GM19239 (cell line): ENCODE data around the gene GBX2.

Source experiments
- DNase-seq: peaks from one replicate; pipeline ENCODE4 v3.0.0; 2011; ENCODE audit warnings: low spot score; ENCODE audit not compliant: insufficient read length
- FAIRE-seq: peaks from 2 replicates; lab custom pipeline; 2011; peaks lifted over from hg19 to GRCh38; lab: Jason Lieb, UNC

GBX2 gene

DNA sequence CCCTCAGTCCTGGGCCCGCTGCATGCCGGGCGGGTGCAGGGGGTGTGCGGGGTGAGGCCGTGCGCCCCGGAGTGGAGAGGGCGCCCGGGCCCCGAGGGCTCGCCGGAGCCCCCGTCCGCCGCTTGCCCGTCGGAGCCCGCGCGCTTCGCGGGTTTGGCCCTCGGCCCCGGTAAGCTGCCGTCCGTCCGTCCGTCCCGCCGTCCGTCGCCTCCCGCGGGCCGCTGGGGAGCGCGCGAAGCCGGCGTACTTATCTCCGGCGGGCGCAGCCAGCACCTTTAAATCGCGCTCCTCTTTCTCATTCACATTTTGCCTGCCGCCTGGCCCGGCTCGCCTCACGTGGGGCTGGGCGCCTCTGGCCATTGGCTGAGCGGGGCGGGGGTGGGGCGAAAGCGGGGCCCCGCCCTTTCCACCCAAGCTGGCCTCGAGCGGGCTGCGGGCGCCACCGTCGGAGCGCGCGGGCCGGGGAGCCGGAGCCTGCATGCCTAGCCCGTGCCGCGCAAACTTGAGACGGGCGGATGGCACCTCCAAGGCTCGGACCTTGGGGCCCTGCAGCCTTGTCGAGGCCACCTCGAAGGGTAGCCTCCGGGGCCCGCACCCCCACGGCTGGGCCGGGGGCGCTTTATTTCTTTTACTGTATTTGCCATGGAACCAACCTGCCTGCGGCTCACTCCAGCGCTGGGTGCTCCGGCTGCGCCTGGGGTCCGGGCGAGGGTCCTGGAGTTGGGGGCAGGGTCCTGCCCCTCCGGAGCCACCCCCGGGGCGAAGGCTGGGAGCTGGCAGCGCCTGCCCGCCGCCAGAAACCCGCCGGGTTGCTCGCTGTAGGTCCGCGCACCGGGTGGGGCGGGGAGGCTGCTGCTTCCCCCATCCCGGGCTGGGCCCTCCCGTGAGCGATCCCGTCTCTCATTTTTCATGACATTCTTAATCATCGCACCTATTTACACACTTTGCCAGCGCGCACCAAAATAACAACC lies at the start of gene GBX2:
Gene GBX2 (minus strand): TSS at position 277 of the 971 bp plus-strand sequence. CDS start 415 bp downstream, outside the sequence.
- FAIRE-seq (no peak), DNase-seq (no peak)

DNA sequence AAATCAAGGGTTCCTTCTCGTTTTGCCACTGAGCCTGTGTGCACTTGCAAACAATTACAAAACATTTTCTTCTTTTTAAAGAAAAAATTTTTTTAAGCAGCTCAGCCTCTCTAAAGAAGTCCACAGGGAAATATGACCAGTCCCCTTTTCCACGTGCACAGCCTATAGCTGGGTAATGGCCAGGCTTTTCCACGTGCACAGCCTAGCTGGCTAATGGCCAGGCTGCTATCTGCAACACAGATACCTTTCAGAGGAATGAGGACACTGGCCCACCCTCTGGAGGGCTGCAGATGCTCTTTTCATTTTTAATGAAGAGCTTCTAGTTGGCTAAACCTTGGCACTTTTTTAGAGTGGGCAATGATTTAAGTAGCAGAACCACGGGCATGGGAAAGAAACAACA lies 49.7 kb upstream of the GBX2 start:
- DNase-seq = no peak
- FAIRE-seq = no peak

DNA sequence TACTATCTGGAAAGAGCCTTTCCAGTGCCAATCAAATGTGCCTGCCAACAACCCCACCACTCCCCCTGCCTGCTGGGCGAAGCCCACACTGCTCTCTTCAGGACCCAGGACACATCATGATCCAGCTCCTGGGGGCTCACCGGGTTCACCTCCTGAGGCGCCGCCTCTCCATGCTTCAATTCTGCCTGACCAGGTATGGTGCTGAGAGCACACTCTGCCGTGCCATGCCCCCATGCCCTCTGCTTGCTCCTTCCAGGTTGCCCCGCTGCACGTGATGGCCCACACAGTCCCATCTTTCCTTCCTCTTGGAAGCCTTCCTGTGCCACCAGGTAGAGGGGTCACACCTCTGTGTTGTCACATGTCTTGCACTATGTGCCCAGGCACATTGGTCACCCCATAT lies 48.5 kb upstream of the GBX2 start:
- FAIRE-seq (no peak), DNase-seq (no peak)

DNA sequence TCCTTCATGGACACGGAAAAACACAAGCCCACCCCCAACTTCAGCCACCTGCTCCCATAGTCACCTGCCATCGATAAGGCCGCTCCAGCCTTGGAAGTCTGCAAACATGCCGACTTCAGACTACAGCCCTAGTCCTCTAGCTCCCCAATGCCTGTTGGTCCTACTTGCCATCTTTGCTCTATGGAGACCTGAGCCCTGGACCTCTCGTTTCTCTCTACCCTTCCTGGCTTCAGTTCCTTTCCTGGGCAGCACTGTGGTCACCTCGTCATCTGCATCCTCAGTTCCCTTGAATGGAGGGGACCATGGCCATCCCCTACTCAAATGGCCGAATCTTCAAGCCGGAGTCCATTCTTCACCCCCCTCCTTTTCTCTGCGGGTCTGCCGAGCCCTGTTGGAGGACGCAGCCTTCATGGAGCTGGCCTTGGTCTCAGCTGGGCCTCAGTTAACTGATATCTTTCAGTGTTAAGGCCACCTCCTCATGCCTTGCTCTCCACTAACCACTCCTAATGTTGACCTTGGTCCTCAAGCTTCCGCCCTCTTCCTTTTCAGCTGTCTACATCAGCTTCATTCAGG lies 47.7 kb upstream of the GBX2 start:
- no peak for FAIRE-seq
- no peak for DNase-seq

DNA sequence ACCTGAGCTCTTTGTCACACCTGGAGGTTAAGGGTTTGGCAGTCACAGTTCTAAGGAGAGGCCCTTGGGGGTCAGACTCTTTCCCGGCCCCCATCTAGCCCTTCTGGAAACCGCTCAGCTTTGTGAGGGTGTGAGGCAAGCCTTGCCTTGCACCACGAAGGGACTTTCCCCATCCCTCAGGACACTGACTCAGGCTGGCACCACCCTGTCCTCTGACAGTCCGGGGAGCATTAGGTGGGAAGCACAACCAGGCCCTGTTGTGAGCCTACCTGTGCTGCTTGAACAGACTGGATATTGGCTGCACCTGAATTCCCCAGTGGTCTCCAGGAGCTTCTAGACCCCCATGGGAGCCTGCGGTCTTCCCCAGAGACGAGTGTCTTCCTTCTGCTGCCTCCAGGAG lies 47.0 kb upstream of the GBX2 start:
- DNase-seq (no peak), FAIRE-seq (no peak)

DNA sequence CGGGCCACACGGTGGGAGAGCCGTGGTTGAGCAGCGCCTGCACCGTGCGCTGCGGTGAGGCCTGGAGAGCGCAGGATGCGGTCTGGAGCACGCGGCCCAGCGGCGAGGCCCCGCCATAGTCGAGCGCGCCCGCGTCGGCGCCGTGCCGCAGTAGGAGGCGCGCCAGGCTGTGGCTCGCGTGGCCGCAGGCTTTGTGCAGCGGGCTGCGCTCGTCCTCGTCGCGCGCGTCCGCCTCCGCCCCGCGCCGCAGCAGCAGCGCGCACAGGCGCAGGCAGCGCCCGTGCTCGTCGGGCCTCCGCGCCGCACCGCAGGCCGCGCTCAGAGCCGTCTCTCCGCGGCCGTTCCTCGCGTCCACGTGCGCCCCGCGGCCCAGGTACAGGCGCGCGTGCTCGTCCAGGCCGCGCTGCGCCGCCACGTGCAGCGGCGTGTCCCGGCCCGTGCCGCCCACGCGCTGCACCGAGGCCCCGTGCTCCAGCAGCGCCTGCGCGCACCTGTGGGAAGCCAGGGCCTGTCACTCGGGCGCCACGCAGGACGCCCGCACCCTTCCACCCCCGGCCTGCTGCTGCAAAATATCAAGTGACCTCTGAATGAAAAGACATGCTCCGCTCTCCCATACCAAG lies 46.3 kb upstream of the GBX2 start:
- no peak for FAIRE-seq
- no peak for DNase-seq

DNA sequence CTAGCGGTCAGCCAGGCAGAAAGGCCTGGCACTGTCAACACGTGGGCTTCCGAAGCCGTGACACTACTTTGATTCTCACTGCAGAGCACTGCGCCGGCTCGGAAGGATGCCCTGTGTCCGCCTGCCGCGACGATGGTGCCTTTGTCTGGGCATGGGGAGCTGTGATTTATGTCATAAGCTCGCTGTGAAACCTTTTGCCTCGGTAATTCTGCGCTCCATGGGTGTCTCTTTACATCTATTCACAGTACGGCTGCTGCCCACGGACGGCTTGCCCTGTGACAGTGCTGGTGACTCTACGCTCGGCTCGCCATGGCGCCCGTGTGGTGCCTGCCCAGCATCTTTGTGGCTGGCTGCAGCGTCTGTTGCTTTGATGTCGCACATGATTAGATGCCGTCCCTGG lies 43.1 kb upstream of the GBX2 start:
- FAIRE-seq = no peak
- DNase-seq = no peak

DNA sequence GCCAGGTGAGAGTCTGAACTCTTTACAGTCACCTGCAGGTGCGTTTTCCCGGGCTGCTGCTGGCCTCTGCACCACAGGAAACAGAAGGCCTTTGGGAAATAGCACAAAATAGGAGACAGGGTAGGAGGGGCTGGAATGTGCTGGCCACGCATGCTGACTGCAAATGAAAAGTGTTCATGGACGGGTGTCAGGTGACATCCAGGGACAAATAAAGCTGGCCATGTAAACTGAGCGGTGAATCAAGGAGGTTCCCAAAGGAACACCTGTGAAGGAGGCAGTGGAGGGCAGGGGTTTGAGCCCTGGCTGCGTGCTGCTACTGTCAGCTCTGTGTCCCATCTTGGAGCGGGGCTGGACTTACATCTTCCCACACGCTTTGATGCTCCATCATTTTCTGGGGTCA lies 42.4 kb upstream of the GBX2 start:
- DNase-seq (no peak), FAIRE-seq (no peak)

DNA sequence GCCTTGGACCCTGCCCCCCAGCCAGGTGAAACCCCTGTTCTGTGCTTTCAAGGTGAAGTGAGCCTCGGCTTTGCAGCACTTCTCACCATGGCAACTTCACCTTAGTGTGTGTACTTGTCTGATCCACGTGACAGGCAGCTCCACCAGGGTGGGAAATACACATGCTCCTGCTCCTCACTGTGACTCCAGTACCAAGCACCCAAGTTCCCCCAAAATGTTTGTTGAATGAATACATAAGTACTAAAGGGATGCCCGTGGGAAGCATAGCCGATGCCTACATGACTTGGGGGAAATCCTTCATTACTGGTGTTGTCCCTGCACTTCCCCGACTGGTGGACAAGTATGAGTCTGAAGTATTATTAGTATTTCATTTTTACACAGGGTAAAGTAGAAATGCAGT lies 41.8 kb upstream of the GBX2 start:
- DNase-seq (no peak), FAIRE-seq (no peak)

DNA sequence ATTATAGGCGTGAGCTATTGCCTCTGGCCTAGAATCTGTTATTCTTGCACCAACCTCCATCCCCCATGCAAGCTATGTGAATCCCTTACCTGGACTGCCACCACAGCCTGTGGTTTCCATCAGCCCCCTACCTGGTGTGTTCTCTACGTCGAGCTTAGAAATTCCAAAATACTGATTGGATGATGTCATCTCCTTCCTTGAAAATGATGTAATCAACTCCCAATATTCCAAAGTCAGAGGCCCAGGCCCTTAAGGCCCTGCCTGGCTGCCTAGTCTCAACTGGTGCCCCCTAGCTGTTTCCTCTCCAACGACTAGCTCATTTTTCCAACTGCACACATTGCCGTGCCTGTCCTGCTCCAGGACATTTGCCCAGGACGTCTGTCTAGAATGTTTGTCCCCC lies 41.3 kb upstream of the GBX2 start:
- FAIRE-seq (no peak), DNase-seq (no peak)

DNA sequence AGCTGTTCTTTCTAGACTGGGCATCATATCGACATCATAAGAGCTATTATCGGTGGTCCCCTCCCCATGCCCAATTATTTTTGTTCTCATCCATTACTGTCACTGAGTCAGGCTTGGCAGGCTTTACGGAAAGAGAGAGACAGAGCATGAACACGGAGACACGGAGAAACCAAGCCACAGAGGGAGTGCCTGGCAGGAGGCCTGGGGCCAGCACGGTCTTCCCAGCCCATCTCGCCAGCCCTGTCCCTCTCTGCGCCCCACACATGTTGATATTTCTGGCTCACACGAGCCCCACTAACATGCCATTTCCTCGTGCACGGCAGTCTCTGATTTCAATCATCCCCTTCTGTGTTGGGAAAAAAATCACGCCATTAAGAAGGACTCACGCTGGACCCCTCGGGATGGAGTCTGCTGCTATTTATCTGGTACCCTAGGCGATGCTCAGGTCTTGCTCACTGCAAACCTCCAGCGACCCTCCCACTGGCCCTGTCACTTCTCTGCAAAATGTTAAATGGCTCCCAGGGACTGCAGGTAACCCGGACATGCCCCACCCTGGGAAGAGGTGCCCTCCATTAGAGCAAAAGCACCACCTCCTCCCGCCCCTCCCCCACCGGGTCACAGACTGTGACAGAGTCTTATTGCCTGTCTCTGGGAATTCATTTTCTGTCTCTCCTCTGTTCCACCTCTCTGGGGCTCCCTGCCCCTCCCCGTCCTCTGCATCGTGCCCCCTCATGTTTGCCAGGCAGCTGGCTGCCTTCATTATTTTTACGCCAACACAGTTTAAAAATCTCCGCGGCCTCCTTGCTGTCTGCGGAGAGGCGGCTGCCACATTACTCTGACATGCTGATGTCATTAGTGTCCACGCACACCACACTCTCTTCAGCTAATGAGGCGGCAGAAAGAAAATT lies 40.1 kb upstream of the GBX2 start:
- FAIRE-seq (no peak), DNase-seq (no peak)

DNA sequence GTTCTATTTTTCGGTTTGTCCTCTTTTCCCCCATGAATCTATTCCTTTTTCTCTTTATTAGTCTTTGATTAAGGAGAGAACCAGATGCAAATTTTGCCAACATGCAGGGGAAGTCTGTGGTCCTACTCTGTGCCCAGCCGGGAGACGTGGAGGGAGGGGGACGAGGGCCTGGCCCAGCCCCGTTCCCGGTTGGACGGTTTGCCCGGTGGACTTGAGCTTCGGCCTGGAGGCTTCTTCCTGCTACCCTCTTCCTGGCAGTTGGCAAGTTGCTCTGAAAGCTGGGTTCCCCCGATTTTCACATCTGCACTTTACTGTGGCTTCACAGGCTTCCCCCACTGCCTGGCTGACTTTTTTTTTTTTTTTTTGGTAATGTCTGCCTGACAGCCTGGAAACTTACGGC lies 39.3 kb upstream of the GBX2 start:
- FAIRE-seq = no peak
- no peak for DNase-seq

DNA sequence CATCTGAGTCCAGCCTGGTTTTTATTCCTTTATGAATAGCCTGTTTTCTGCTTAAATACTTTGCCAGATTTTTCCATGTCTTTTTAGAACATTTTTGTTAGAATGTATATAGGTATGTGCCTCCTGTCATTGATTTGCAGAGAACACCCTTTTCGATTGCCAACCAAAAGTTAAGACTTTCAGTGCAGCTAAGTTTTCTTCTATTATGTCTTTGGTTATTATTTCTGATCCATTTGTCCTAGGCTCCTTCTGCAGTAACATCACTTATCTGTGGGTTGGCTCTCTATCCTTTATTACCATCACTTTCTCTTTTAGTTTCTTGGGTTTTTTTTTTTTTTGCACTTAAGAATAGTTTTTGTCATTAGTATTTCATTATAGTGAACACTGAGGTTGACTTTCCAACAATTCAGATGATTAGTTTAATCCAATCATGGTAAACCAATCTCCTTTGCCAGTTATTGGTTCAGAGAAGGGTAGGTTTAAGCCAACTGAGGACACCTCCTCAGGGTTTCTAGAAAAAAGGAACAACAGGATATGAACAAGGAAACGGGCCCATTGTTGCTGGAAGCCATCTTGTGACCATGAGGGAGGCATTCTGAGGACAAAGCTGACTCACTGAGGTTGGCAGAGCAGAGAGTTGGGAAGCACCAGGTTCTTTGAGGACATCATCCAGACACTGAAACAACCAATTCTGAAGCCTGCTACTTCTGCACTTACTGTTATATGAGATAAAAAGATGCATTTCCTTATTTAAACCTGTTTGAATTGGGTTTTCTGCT lies 37.9 kb upstream of the GBX2 start:
- DNase-seq (no peak), FAIRE-seq (no peak)

DNA sequence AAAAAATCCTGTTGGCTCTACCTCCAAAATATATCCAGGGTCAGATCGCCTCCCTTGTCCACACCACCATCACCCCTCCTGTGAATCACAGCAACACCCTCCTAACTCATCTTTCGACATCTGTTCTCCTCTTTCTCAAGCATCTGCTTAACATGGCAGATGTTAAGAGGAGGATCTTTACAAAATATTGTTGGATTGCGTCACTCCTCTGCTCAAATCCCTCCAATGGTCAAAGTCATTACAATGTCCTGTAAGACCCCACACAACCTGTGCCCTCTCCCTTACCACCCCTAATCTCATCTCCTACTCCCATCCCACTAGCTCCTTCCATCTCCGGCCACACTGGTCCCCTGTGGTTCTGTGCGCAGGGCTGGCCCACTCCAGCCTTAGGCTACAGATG lies 36.8 kb upstream of the GBX2 start:
- DNase-seq (no peak), FAIRE-seq (no peak)

DNA sequence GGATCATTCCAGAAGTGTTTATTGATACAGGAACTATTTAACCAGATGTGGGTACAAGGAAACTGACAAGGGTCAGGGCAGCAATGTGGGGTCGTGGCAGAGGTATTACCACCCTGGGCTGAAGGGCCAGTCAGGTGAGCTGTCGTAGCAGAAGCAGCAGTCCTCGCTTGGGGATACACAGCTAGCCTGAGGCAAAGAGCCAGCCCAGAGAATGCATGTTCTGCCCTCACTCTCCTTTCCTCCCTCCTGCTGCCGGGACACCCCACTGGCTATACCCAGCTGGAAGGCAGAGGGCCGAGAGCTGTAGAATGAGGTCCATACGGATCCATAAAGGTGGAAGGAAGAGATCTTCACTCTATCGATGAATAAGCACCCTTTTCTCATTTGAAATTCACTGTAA lies 32.2 kb upstream of the GBX2 start:
- FAIRE-seq = no peak
- DNase-seq = no peak

DNA sequence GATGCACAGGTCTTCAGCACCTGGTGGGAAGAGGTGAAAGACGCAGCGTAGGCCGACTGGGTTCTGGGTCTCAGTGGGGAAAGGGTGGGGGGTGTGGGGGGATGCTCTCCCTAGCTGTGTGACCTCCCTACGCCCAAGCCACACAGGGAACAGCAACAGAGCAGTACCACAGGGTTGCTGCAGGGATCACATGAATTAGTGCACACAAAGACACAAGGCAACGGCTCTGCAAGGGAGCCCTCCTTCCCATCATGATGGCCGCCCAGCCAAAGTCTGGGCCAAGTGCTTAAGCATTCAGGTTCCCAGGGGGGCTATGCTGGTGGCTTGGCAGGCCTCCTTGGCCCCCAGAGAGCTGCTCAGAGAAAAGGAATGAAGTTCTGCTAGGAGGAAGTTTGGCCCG lies 28.2 kb upstream of the GBX2 start:
- no peak for DNase-seq
- FAIRE-seq = no peak

DNA sequence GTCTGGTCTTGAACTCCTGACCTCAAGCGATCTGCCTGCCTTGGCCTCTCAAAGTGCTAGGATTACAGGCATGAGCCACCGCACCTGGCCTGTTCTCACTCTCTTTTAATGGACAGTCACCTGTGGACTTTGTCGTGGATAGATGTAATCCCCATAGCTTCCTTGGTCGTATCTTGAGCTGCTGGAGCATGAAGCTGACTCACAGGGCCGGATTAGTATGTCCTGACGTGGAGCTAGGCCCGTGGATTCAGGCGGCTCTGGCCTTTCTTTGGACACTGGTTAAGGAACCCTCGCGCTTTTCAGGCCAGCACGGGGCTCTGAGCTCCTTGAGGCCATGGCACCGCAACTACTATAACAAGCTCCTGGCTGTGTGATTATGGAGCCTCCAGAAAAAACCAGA lies 27.5 kb upstream of the GBX2 start:
- no peak for FAIRE-seq
- DNase-seq = no peak

DNA sequence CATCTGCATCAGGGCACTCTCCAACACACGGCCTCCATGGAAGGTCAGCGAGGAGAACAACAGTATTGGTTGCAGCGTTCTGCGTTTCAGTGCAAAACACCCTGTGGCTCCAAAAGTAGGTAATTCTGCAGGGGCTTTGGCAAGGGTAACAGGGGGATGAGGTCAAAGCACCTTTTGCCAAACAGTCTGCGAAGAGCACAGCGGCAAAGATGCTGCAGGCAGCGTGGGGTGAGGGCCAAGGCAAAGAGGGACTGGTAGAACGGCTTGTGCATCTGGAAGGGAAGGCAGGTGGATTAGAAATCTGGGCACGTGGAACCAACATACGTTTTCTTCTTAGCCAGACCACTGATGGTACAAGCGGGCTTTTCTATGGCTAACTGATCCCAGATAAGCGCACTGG lies 26.6 kb upstream of the GBX2 start:
- FAIRE-seq (no peak), DNase-seq (no peak)

DNA sequence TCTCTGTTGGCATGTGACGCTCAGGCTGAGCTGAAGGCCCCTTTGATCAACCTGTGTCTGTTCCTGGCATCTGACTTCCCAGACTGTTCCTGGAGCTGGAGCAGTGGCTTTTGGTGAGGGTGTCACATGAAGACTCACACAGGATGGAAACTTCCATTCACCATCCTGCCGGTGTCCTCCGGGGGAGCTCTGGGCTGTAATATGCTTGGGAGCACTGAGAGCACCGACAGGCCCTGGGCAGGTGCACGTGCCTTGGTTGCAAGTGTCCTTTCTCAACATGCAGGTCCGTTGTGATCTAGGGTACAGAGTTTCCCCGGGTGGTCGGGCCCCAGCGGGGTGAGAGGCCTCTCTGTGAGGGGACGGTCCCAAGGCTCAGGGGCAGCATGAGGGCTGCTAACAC lies 24.8 kb upstream of the GBX2 start:
- no peak for FAIRE-seq
- DNase-seq = no peak

DNA sequence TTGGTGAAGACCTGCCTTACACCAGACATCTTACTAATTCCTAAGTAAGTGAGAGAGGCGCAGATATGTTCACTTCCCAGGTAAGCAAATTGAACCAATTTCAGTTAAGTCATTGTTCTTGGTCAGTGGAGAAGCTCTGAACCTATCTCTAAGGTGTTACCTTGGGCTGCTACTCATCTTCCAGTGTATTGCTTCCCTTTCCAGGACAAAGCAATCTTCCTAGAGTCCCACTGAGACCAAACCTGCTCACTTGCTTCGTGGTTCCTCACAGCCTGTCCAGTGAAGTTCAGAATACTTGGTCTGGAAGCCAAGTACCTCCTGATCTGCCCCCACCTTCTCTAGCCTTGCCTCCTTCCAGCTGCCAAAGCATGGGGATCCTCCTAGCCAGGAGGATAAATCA lies 22.5 kb upstream of the GBX2 start:
- DNase-seq (no peak), FAIRE-seq (no peak)
